Activated T-cell treated with anti-CD3 and anti-CD28 coated beads for 24 hours (primary cell): Measurements from ENCODE around the gene CCL4L2.
"Not testable (repeated sequence)": the region's sequence is repeated elsewhere in the genome, so short reads cannot be mapped to it uniquely, and the experiment has no call there.

Experiments
- DNase-seq: peaks from one replicate; pipeline ENCODE4 v3.0.0-alpha.2; 2020; ENCODE audit warnings: low read depth

Gene CCL4L2

GRCh38 chr17:36195434-36196130 is 15.3 kb upstream of the CCL4L2 start:
- DNase-seq, result no peak

- DNase-seq, result no peak
These were observed 14.8 kb upstream of the CCL4L2 start for GRCh38 chr17:36196131-36196486.

GRCh38 chr17:36197387-36197703 is 13.5 kb upstream of the CCL4L2 start:
- no peak for DNase-seq

- DNase-seq, result no peak
These were observed 11.9 kb upstream of the CCL4L2 start for GRCh38 chr17:36198831-36199465.

GRCh38 chr17:36201102-36201501 is 9.8 kb upstream of the CCL4L2 start:
- DNase-seq, result not testable (repeated sequence)

GRCh38 chr17:36201506-36201905 is 9.4 kb upstream of the CCL4L2 start:
- not testable (repeated sequence) for DNase-seq

- no peak for DNase-seq
These were observed 7.5 kb upstream of the CCL4L2 start for GRCh38 chr17:36203335-36203734.

GRCh38 chr17:36204724-36205500 is 6.0 kb upstream of the CCL4L2 start:
- DNase-seq, result no peak

- DNase-seq, result no peak
These were observed 5.0 kb upstream of the CCL4L2 start for GRCh38 chr17:36205637-36206485.

GRCh38 chr17:36206486-36206821 is 4.4 kb upstream of the CCL4L2 start:
- DNase-seq, result not testable (repeated sequence)

GRCh38 chr17:36207383-36207782 is 3.5 kb upstream of the CCL4L2 start:
- not testable (repeated sequence) for DNase-seq

- no peak for DNase-seq
These were observed 1.3 kb upstream of the CCL4L2 start for GRCh38 chr17:36209575-36209974.

- DNase-seq, result not testable (repeated sequence)
These were observed 815 bp downstream of the CCL4L2 start for GRCh38 chr17:36211484-36212271.

GRCh38 chr17:36212272-36212605 is 1.4 kb downstream of the CCL4L2 start:
- no peak for DNase-seq

- DNase-seq, result no peak
These were observed 2.1 kb downstream of the CCL4L2 start for GRCh38 chr17:36212966-36213365.

GRCh38 chr17:36213695-36214094 is 2.8 kb downstream of the CCL4L2 start:
- no peak for DNase-seq

- DNase-seq, result no peak
These were observed 4.1 kb downstream of the CCL4L2 start for GRCh38 chr17:36214918-36215317.

- not testable (repeated sequence) for DNase-seq
These were observed 4.8 kb downstream of the CCL4L2 start for GRCh38 chr17:36215406-36216308.

- not testable (repeated sequence) for DNase-seq
These were observed 8.7 kb downstream of the CCL4L2 start for GRCh38 chr17:36219556-36219955.

- DNase-seq, result not testable (repeated sequence)
These were observed 10.1 kb downstream of the CCL4L2 start for GRCh38 chr17:36220737-36221580.
